ENCODE measurements around the gene LRP2BP.

- TF ChIP-seq CTCF (IDR thresholded peaks at IDR 0.05), result no peak
- TF ChIP-seq POLR2A (IDR thresholded peaks at IDR 0.05), result no peak
Observed at GRCh38 chr4:185358514-185358913, 37.2 kb downstream of the LRP2BP start.

All from gastroesophageal sphincter (tissue), 3 donors.